Suprapubic skin (tissue), 3 donors: ENCODE measurements around the gene EEFSEC.

Source experiments
- POLR2AphosphoS5 ChIP-seq, 3 donors: sonication (generic); formaldehyde crosslinking; IDR thresholded peaks; one replicate each; pipeline ENCODE4 v1.6.1; 2017; ENCODE audit warnings: antibody characterized with exemption in 3 of 3
- TF ChIP-seq, protein P1 (sequence below), 2 donors: fragments of 200-600 bp in 1 of 2; fragments of 450-650 bp in 1 of 2; sonication (generic) in 1 of 2; IDR thresholded peaks; one replicate each; pipeline ENCODE4 v1.5.1; 2016 to 2019; ENCODE audit warnings: antibody characterized with exemption in 2 of 2, mild to moderate bottlenecking in 1 of 2, moderate library complexity in 1 of 2

DNA sequence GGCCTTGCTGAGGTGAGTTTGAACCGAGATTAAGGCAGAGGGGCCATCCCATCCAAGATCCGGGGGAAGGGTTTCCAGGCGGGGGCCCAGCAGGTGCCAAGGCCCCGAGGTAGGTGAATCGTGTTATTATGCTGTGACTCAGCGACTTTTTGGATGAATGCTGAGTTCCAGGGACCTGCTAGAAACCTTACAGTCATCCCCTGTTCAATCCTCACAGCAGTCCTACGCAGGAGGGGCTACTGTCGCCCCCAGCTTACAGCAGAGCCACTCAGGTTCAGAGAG, 272.5 kb downstream of the EEFSEC start:
- TF ChIP-seq POLR2AphosphoS5 (IDR thresholded peaks at IDR 0.05) = no peak
- TF ChIP-seq, protein P1, sequence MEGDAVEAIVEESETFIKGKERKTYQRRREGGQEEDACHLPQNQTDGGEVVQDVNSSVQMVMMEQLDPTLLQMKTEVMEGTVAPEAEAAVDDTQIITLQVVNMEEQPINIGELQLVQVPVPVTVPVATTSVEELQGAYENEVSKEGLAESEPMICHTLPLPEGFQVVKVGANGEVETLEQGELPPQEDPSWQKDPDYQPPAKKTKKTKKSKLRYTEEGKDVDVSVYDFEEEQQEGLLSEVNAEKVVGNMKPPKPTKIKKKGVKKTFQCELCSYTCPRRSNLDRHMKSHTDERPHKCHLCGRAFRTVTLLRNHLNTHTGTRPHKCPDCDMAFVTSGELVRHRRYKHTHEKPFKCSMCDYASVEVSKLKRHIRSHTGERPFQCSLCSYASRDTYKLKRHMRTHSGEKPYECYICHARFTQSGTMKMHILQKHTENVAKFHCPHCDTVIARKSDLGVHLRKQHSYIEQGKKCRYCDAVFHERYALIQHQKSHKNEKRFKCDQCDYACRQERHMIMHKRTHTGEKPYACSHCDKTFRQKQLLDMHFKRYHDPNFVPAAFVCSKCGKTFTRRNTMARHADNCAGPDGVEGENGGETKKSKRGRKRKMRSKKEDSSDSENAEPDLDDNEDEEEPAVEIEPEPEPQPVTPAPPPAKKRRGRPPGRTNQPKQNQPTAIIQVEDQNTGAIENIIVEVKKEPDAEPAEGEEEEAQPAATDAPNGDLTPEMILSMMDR (IDR thresholded peaks at IDR 0.05) = no peak
